GM23338 (cell line): ENCODE data around the gene CAPZB. TPM values are rescaled to one million over a fixed set of nuclear protein-coding genes. Genes with fewer than 3 reads are reported as not detected.

ENCODE experiments used
- ATAC-seq: fragments of 200-7000 bp; cut with Tn5 transposase; 3 replicates; pipeline ENCODE4 v1.9.1; 2020
- DNase-seq: peaks from one replicate; pipeline ENCODE4 v3.0.0-alpha.2; 2015; ENCODE audit warnings: low spot score
- H2AFZ ChIP-seq: fragments of 200-600 bp; sonication (generic); 2 replicates; pipeline ENCODE4 v1.8.0; 2016; ENCODE audit warnings: antibody characterized with exemption, mild to moderate bottlenecking, moderate library complexity
- H3F3A ChIP-seq: fragments of 200-600 bp; sonication (generic); replicated peaks from 2 replicates; pipeline ENCODE4 v1.8.0; 2017; ENCODE audit warnings: antibody characterized with exemption, mixed run types, low read depth
- H3K27ac ChIP-seq: fragments of 200-600 bp; sonication (generic); 2 replicates; pipeline ENCODE4 v1.6.1; 2016; ENCODE audit warnings: low read depth
- H3K27me3 ChIP-seq: fragments of 200-600 bp; sonication (generic); 2 replicates; pipeline ENCODE4 v1.8.0; 2016; ENCODE audit warnings: mild to moderate bottlenecking, mixed run types, moderate library complexity; ENCODE audit not compliant: insufficient read depth
- H3K36me3 ChIP-seq: fragments of 200-600 bp; sonication (generic); 2 replicates; pipeline ENCODE4 v1.8.0; 2016; ENCODE audit warnings: mild to moderate bottlenecking; ENCODE audit not compliant: insufficient read depth
- H3K4me1 ChIP-seq: fragments of 200-600 bp; sonication (generic); 2 replicates; pipeline ENCODE4 v1.8.0; 2016; ENCODE audit warnings: mild to moderate bottlenecking, moderate library complexity; ENCODE audit not compliant: insufficient read depth
- H3K4me2 ChIP-seq: fragments of 200-600 bp; sonication (generic); 2 replicates; pipeline ENCODE4 v1.7.1; 2017; ENCODE audit warnings: mixed run types
- H3K4me3 ChIP-seq: fragments of 200-600 bp; sonication (generic); 2 replicates; pipeline ENCODE4 v1.6.1; 2016; ENCODE audit warnings: mixed run types
- H3K79me2 ChIP-seq: fragments of 200-600 bp; sonication (generic); replicated peaks from 2 replicates; pipeline ENCODE4 v1.8.0; 2017; ENCODE audit warnings: mild to moderate bottlenecking; ENCODE audit not compliant: insufficient read depth
- H3K9me2 ChIP-seq: fragments of 200-600 bp; sonication (generic); 2 replicates; pipeline ENCODE4 v1.8.0; 2017; ENCODE audit not compliant: insufficient read depth
- H4K20me1 ChIP-seq: fragments of 200-600 bp; sonication (generic); replicated peaks from 2 replicates; pipeline ENCODE4 v1.8.0; 2017; ENCODE audit warnings: mild to moderate bottlenecking; ENCODE audit not compliant: insufficient read depth
- H3K27ac Mint-ChIP-seq: 2 replicates; pipeline ENCODE4 v1.8.0; 2020; ENCODE audit warnings: inconsistent platforms, mild to moderate bottlenecking, moderate library complexity, mixed read lengths
- H3K27me3 Mint-ChIP-seq: 3 replicates; pipeline ENCODE4 v1.8.0; 2022; ENCODE audit warnings: low read depth, mild to moderate bottlenecking, moderate library complexity, mixed read lengths, inconsistent platforms; ENCODE audit not compliant: insufficient read depth, poor library complexity
- H3K36me3 Mint-ChIP-seq: 3 replicates; pipeline ENCODE4 v1.8.0; 2021; ENCODE audit warnings: low read depth, mild to moderate bottlenecking, inconsistent platforms, moderate library complexity, mixed read lengths
- H3K4me1 Mint-ChIP-seq: 3 replicates; pipeline ENCODE4 v1.8.0; 2020; ENCODE audit warnings: mild to moderate bottlenecking, inconsistent platforms, mixed read lengths
- H3K4me3 Mint-ChIP-seq: 3 replicates; pipeline ENCODE4 v1.8.0; 2021; ENCODE audit warnings: moderate library complexity, mild to moderate bottlenecking, inconsistent platforms, mixed read lengths
- H3K9me3 Mint-ChIP-seq: 3 replicates; pipeline ENCODE4 v1.8.0; 2020; ENCODE audit warnings: moderate library complexity, mild to moderate bottlenecking, inconsistent platforms, mixed read lengths
- CREB1 ChIP-seq: fragments of 250-450 bp; sonication (Bioruptor Pico); IDR thresholded peaks from 2 replicates; pipeline ENCODE4 v1.5.0; 2020; ENCODE audit warnings: low read depth, mild to moderate bottlenecking, moderate library complexity
- CTCF ChIP-seq, 2 experiments: fragments of 200-600 bp in 1 of 2; sonication (generic) in 1 of 2; conservative IDR thresholded peaks; 2 replicates each; pipeline versions ENCODE4 v1.5.1 to v1.6.1; 2016 to 2017; ENCODE audit warnings: antibody characterized with exemption in 2 of 2, low read depth in 2 of 2, mild to moderate bottlenecking in 2 of 2, moderate library complexity in 1 of 2
- ETS1 ChIP-seq: IDR thresholded peaks from 2 replicates; pipeline ENCODE4 v1.6.1; 2016; ENCODE audit warnings: antibody characterized with exemption
- EZH2 ChIP-seq: fragments of 200-600 bp; sonication (generic); IDR thresholded peaks from one replicate; pipeline ENCODE4 v1.8.0; 2017; ENCODE audit warnings: antibody characterized with exemption, mild to moderate bottlenecking, low read depth; ENCODE audit not compliant: unreplicated experiment
- EZH2phosphoT487 ChIP-seq: fragments of 200-600 bp; sonication (generic); IDR thresholded peaks from one replicate; pipeline ENCODE4 v1.8.1; 2018; ENCODE audit warnings: antibody characterized with exemption; ENCODE audit not compliant: unreplicated experiment
- JUNB ChIP-seq: IDR thresholded peaks from one replicate; pipeline ENCODE4 v1.6.1; 2016; ENCODE audit warnings: antibody characterized with exemption; ENCODE audit not compliant: unreplicated experiment
- NANOG ChIP-seq: IDR thresholded peaks from 2 replicates; pipeline ENCODE4 v1.6.1; 2016; ENCODE audit warnings: antibody characterized with exemption, borderline replicate concordance
- POLR2AphosphoS5 ChIP-seq: IDR thresholded peaks from 2 replicates; pipeline ENCODE4 v1.6.1; 2016; ENCODE audit warnings: antibody characterized with exemption, low read depth
- REST ChIP-seq: IDR thresholded peaks from one replicate; pipeline ENCODE4 v1.6.1; 2018; ENCODE audit warnings: antibody characterized with exemption; ENCODE audit not compliant: unreplicated experiment
- STAT1 ChIP-seq: IDR thresholded peaks from one replicate; pipeline ENCODE4 v1.6.1; 2016; ENCODE audit warnings: antibody characterized with exemption; ENCODE audit not compliant: unreplicated experiment
- ZNF114 ChIP-seq: fragments of 250-450 bp; sonication (Bioruptor Pico); IDR thresholded peaks from 2 replicates; pipeline ENCODE4 v1.5.0; 2020; ENCODE audit warnings: mild to moderate bottlenecking, moderate library complexity
- ZNF331 ChIP-seq: fragments of 250-450 bp; sonication (Bioruptor Pico); IDR thresholded peaks from 2 replicates; pipeline ENCODE4 v1.5.0; 2020; ENCODE audit warnings: low read depth, mild to moderate bottlenecking, moderate library complexity
- ZNF462 ChIP-seq: fragments of 250-450 bp; sonication (Bioruptor Pico); IDR thresholded peaks from 2 replicates; pipeline ENCODE4 v1.5.0; 2020; ENCODE audit warnings: mild to moderate bottlenecking, moderate library complexity
- polyA plus RNA-seq: library from polyadenylated mRNA; unstranded; fragments of >200 nt; fragmentation: Nextera tagmentation; extraction: Ambion mirVana; gene quantifications from 2 replicates; pipeline ENCODE4 v1.2.1, GENCODE V29; 2016
- total RNA-seq: library from RNA; depleted of rRNA; stranded (reverse); fragments of >200 nt; shearing (Covaris generic); gene quantifications from 2 replicates; pipeline ENCODE4 v1.2.3, GENCODE V29; 2014

Gene CAPZB
- total and polyA plus RNA-seq, 2 experiments from 2014 or later = 195 to 348 TPM

GRCh38 chr1:19311503-19311930 is 173.8 kb downstream of the CAPZB start:
- H4K20me1 ChIP-seq = 0 out of 2 replicates have a peak, but pooled peaks cover 3% of the 10 kb centered on the region
- H3K79me2 ChIP-seq = no peaks in the 10 kb centered on the region; the same call in 1 of the 2 replicates
- peaks cover 19% of the 10 kb centered on the region for H3K36me3 Mint-ChIP-seq
- DNase-seq (no peak), ATAC-seq (peak; percentile 29)
- H3K4me1 ChIP-seq = 0 out of 2 replicates have a peak, but pooled peaks cover 8% of the 10 kb centered on the region
- TF ChIP-seq ZNF331 (CRISPR knock-in tag) = no peak
- TF ChIP-seq STAT1 = no peak
- no peak for TF ChIP-seq CREB1
- no peak for TF ChIP-seq ZNF462
- TF ChIP-seq EZH2 = no peak
- no peak for TF ChIP-seq NANOG
- no peak for TF ChIP-seq POLR2AphosphoS5
- no peak for TF ChIP-seq JUNB
- TF ChIP-seq ZNF114 (CRISPR knock-in tag) = no peak
- no peak for TF ChIP-seq EZH2phosphoT487
- TF ChIP-seq CTCF (conservative IDR thresholded peaks at IDR 0.05; ENCODE audit: low read depth in 2 of 2) = no peak
- TF ChIP-seq REST = no peak
- TF ChIP-seq ETS1 = no peak
- peaks cover 5% of the 10 kb centered on the region for H3K27me3 Mint-ChIP-seq
- H3F3A ChIP-seq = no peaks in the 10 kb centered on the region
- H3K9me2 ChIP-seq = no peaks in the 10 kb centered on the region
- H3K9me3 Mint-ChIP-seq = no peaks in the 10 kb centered on the region
- H3K4me3 Mint-ChIP-seq = peak overlapping the region; percentile 84
- peak overlapping the region; percentile 96 for H3K4me2 ChIP-seq
- H3K4me1 Mint-ChIP-seq = peaks cover 19% of the 10 kb centered on the region
- peak overlapping the region; percentile 92 for H3K4me3 ChIP-seq
- H3K27ac ChIP-seq = no peak overlapping the region
- H3K27me3 ChIP-seq = peaks cover 10% of the 10 kb centered on the region
- H2AFZ ChIP-seq = peak overlapping the region; percentile 76
- no peak overlapping the region for H3K27ac Mint-ChIP-seq
- no peaks in the 10 kb centered on the region for H3K36me3 ChIP-seq
